Thymus (tissue), 2 donors: ENCODE measurements around the gene ANKAR. TPM values are rescaled to one million over a fixed set of nuclear protein-coding genes. Genes with fewer than 3 reads are reported as not detected.

Experiments used
- polyA plus RNA-seq: library from polyadenylated mRNA; stranded (reverse); fragments of 200-250 nt; gene quantifications from one replicate; pipeline ENCODE4 v1.2.3, GENCODE V29; 2013
- total RNA-seq: library from RNA; stranded (reverse); fragments of 120-200 nt; gene quantifications from one replicate; pipeline ENCODE4 v1.2.4, GENCODE V29; 2013
- donor health status: healthy.

ANKAR gene
- total and polyA plus RNA-seq, 2 donors: 4.0 to 10.0 TPM

Other genes starting within 250 kb of the ANKAR start
- gene WDR75, start 233.2 kb upstream of the ANKAR start, total RNA-seq: 41.6 TPM
- gene WDR75, start 233.2 kb upstream of the ANKAR start, polyA plus RNA-seq: 40.7 TPM
- 75.3 TPM for gene SLC40A1, start 93.9 kb upstream of the ANKAR start, total RNA-seq
- gene SLC40A1, start 93.9 kb upstream of the ANKAR start, polyA plus RNA-seq: 53.1 TPM
- 47.0 TPM for gene ASNSD1, start 13.2 kb upstream of the ANKAR start, total RNA-seq
- 44.0 TPM for gene ASNSD1, start 13.2 kb upstream of the ANKAR start, polyA plus RNA-seq
- gene OSGEPL1, start 88.1 kb downstream of the ANKAR start, total RNA-seq: 11.0 TPM
- 8.9 TPM for gene OSGEPL1, start 88.1 kb downstream of the ANKAR start, polyA plus RNA-seq
- 63.7 TPM for gene ORMDL1, start 109.7 kb downstream of the ANKAR start, total RNA-seq
- 256 TPM for gene ORMDL1, start 109.7 kb downstream of the ANKAR start, polyA plus RNA-seq
- 22.6 TPM for gene PMS1, start 109.8 kb downstream of the ANKAR start, total RNA-seq
- gene PMS1, start 109.8 kb downstream of the ANKAR start, polyA plus RNA-seq: 22.3 TPM